ENCODE measurements around the gene ARHGAP4. TPM values are rescaled to one million over a fixed set of nuclear protein-coding genes. Genes with fewer than 3 reads are reported as not detected.

The ARHGAP4 gene
- total and polyA plus RNA-seq, 4 donors: 14.9 to 26.5 (median 23.2) TPM

DNA sequence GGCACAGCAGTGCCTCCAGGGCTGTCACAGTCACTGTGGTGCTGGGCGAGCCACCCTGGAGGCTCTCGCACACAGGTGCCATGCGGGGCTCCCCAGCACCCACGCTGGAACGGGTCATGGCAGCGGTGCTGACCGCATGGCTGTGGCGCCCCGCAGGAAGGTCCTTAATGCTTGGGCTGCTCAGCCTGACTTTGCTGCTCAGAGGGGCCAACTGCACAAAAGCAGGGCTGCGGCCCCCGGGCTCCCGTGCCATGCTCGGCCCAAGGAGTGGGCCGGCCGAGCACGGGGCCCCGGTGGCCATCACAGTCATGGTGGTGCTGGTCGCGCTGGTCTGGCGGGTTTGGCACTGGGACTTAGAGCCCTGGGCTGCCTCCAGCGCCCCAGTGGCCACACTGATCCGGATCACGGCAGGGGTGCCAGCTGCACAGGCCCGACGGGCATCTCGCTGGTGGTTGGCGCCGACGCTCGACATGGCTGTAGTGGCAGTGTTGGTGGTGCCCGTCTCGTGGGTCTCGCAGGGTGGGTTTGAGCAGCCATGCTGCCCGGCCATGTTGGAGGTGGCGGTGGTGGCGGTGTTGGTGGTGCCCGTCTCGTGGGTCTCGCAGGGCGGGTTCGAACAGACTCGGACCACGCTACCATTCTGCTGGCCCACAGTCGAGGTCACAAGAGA, 28.6 kb upstream of the ARHGAP4 start:
- Histone ChIP-seq H3K27ac (ENCODE audit: low read depth, low read length) (no peak overlapping the region), H3K4me3 (ENCODE audit: low read depth, low read length) (no peak overlapping the region), H3K36me3 (ENCODE audit: control insufficient read depth, insufficient read depth, low read length) (peaks cover 100% of the 10 kb centered on the region), H3K4me1 (ENCODE audit: control insufficient read depth, insufficient read depth, low read length) (peaks cover 17% of the 10 kb centered on the region), H3K9me3 (ENCODE audit: control insufficient read depth, insufficient read depth, low read length) (peaks cover 1% of the 10 kb centered on the region), H3K27me3 (ENCODE audit: control insufficient read depth, insufficient read depth, low read length) (no peaks in the 10 kb centered on the region)
- DNase-seq (ENCODE audit: low read depth in 4 of 6, low spot score in 6 of 6): no peak
- 94% methylated on average over 44 of the region's 44 CpGs for WGBS (ENCODE audit: insufficient coverage)

DNA sequence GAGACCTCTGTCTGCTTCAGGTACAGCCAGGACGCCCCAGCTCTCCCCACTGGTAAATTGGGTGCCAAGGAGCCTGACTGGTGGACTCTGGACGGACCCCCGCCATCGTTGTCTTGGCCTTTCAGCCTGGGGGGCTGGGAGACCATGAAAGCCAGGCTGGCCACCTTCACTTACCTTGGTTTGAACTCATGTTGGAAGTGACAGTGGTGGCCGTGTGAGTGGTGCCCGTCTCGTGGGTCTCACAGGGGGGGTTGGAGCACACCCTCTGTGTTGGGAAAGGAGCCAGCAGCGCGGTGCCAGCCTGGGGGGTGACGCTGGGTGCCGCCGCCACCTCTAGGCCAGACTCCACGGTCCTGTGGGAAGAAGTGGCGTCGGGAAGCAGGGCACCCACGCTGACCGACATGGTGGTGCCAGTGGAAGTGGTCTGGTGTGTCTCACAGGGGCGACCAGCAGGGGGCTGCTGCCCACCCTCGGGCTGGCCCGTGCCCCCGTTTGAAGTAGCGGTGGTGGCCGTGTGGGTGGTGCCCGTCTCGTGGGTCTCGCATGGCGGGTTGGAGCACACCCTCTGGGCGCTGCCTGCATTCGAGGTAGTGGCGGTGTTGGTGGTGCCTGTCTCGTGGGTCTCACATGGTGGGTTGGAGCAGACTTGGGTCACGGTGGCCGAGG, 28.0 kb upstream of the ARHGAP4 start:
- Histone ChIP-seq H3K27me3 (ENCODE audit: control insufficient read depth, insufficient read depth, low read length) (no peaks in the 10 kb centered on the region), H3K36me3 (ENCODE audit: control insufficient read depth, insufficient read depth, low read length) (peaks cover 99% of the 10 kb centered on the region), H3K27ac (ENCODE audit: low read depth, low read length) (no peak overlapping the region), H3K9me3 (ENCODE audit: control insufficient read depth, insufficient read depth, low read length) (peaks cover 1% of the 10 kb centered on the region), H3K4me3 (ENCODE audit: low read depth, low read length) (no peak overlapping the region), H3K4me1 (ENCODE audit: control insufficient read depth, insufficient read depth, low read length) (peaks cover 23% of the 10 kb centered on the region)
- WGBS (ENCODE audit: insufficient coverage): 78% methylated on average over 33 of the region's 33 CpGs
- no peak for DNase-seq (ENCODE audit: low read depth in 4 of 6, low spot score in 6 of 6)

DNA sequence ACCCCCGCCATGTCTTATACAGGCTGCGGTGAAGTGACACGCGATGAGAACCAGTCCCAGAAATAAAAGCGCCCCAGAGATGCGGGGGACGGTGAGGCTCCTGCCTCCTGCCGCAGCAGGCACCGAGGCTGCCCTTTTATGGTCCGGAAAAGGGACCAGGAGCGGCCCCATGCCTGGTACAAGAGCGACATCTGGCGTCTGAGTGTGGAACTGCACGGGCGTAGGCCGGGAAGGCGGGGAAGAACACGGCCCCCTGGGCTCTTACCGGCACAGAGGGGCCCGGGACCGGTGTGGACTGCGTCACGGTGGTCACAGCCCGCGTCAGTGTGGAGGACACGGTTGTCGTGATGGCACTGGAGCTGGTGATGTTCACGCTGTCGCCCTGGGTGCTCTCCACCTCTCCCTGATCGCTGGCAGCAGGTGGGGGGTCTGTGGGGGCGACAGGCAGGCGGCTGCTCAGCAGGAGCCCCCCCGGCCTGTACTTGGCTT, 27.3 kb upstream of the ARHGAP4 start:
- H3K27ac ChIP-seq (ENCODE audit: low read depth, low read length): peak overlapping the region; percentile 15
- peaks cover 28% of the 10 kb centered on the region for H3K4me1 ChIP-seq (ENCODE audit: control insufficient read depth, insufficient read depth, low read length)
- WGBS (ENCODE audit: insufficient coverage): 30% methylated on average over 31 of the region's 33 CpGs
- peaks cover 1% of the 10 kb centered on the region for H3K9me3 ChIP-seq (ENCODE audit: control insufficient read depth, insufficient read depth, low read length)
- DNase-seq (ENCODE audit: low read depth in 4 of 6, low spot score in 6 of 6): peak in 2 of 6 donors; percentile 79 to 81
- H3K36me3 ChIP-seq (ENCODE audit: control insufficient read depth, insufficient read depth, low read length): peaks cover 99% of the 10 kb centered on the region
- no peaks in the 10 kb centered on the region for H3K27me3 ChIP-seq (ENCODE audit: control insufficient read depth, insufficient read depth, low read length)
- H3K4me3 ChIP-seq (ENCODE audit: low read depth, low read length): no peak overlapping the region

DNA sequence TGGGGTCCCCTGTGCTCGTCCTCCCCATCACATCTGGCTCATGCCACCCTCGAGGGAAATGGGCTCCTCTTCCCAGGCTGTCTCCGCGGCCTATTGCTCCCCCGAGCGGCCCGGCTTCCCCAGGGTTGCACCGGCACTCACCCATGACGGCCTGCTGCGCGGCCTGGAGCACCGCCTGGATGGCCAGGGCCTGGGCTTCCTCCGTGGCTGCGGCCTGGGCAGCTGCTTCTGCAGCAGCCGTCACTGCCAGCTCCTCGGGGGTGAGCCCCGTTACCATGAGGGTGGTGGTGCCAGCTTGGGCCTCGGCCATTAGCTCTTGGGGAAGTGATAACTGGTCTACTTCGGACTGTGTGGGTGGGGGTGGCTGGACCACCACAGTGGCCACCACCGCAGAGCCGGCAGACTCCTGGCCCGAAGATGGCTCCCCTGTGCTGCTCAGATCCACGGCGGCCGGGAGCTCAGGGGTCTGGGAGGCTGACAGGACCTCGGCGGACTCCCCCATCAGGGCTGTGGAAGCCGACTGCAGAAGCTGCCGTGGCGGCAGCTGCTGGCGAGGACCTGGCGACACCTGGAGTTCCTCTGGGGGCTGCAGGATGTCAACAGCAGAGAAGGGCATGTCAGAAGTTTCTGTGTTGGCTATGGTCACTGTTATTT, 26.4 kb upstream of the ARHGAP4 start:
- H3K4me1 ChIP-seq (ENCODE audit: control insufficient read depth, insufficient read depth, low read length): peaks cover 37% of the 10 kb centered on the region
- H3K9me3 ChIP-seq (ENCODE audit: control insufficient read depth, insufficient read depth, low read length): peaks cover 1% of the 10 kb centered on the region
- H3K36me3 ChIP-seq (ENCODE audit: control insufficient read depth, insufficient read depth, low read length): peaks cover 99% of the 10 kb centered on the region
- no peak overlapping the region for H3K4me3 ChIP-seq (ENCODE audit: low read depth, low read length)
- no peak for DNase-seq (ENCODE audit: low read depth in 4 of 6, low spot score in 6 of 6)
- H3K27me3 ChIP-seq (ENCODE audit: control insufficient read depth, insufficient read depth, low read length): no peaks in the 10 kb centered on the region
- H3K27ac ChIP-seq (ENCODE audit: low read depth, low read length): no peak overlapping the region
- 89% methylated on average over 31 of the region's 32 CpGs for WGBS (ENCODE audit: insufficient coverage)

DNA sequence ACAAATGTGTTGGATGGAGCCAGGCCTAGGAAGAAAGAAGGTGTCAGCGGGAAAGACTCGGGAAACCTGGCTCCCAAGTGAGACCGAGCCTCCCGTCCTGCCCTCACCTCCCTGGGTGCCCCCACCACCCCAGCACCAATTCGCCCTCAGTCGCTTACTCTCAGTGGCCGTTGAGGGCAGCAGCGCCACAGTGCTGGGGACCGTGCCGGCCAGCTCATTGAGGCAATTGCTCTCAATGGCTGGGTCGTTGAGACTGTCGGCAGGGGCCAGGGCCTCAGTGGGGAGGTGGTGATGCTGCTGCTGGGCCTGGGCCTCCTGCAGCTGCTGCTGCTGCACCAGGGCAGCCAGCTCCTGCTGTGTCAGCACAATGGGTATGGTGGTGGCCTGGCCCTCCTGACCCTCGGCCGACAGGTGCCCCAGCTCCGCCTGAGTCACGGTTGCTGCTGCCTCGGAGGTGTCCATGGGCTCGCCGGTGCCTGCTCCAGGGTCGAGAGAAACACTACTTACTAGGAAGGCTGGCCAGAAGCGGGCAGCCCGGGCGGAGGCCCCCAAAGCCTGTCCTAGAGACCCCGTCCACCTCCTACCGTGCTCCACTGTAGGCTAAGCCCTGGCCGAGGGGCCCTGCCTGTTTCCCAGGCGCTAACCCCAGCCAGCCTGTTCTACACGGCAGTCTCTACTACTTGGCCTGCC, 25.8 kb upstream of the ARHGAP4 start:
- DNase-seq (ENCODE audit: low read depth in 4 of 6, low spot score in 6 of 6): no peak
- WGBS (ENCODE audit: insufficient coverage): 91% methylated on average over 24 of the region's 28 CpGs
- no peak overlapping the region for H3K4me3 ChIP-seq (ENCODE audit: low read depth, low read length)
- peaks cover 93% of the 10 kb centered on the region for H3K36me3 ChIP-seq (ENCODE audit: control insufficient read depth, insufficient read depth, low read length)
- no peak overlapping the region for H3K27ac ChIP-seq (ENCODE audit: low read depth, low read length)
- peaks cover 1% of the 10 kb centered on the region for H3K9me3 ChIP-seq (ENCODE audit: control insufficient read depth, insufficient read depth, low read length)
- no peaks in the 10 kb centered on the region for H3K27me3 ChIP-seq (ENCODE audit: control insufficient read depth, insufficient read depth, low read length)
- H3K4me1 ChIP-seq (ENCODE audit: control insufficient read depth, insufficient read depth, low read length): peaks cover 37% of the 10 kb centered on the region

DNA sequence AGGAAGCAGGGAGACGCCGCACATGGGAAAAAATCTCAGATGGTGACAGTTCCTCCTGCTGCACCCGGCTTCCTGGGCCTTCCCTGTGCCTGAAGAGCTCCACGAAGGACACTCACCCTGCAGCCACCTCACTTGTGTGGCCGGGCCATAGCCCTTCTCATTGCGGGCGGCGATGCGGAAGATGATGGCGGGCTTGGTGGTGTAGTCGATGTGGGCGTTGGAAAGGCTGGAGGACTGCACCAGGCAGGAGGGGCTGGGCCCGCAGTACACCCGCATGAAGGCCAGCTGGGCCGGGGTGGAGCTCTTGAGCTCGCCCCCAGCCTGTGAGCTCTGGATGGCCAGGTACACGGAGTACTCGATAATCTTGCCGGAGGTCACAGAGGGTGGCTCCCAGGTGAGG, 24.1 kb upstream of the ARHGAP4 start:
- H3K36me3 ChIP-seq (ENCODE audit: control insufficient read depth, insufficient read depth, low read length): peaks cover 83% of the 10 kb centered on the region
- no peak overlapping the region for H3K27ac ChIP-seq (ENCODE audit: low read depth, low read length)
- 81% methylated on average over 19 of the region's 19 CpGs for WGBS (ENCODE audit: insufficient coverage)
- peaks cover 1% of the 10 kb centered on the region for H3K9me3 ChIP-seq (ENCODE audit: control insufficient read depth, insufficient read depth, low read length)
- no peaks in the 10 kb centered on the region for H3K27me3 ChIP-seq (ENCODE audit: control insufficient read depth, insufficient read depth, low read length)
- DNase-seq (ENCODE audit: low read depth in 4 of 6, low spot score in 6 of 6): no peak
- H3K4me3 ChIP-seq (ENCODE audit: low read depth, low read length): no peak overlapping the region
- H3K4me1 ChIP-seq (ENCODE audit: control insufficient read depth, insufficient read depth, low read length): peaks cover 37% of the 10 kb centered on the region

DNA sequence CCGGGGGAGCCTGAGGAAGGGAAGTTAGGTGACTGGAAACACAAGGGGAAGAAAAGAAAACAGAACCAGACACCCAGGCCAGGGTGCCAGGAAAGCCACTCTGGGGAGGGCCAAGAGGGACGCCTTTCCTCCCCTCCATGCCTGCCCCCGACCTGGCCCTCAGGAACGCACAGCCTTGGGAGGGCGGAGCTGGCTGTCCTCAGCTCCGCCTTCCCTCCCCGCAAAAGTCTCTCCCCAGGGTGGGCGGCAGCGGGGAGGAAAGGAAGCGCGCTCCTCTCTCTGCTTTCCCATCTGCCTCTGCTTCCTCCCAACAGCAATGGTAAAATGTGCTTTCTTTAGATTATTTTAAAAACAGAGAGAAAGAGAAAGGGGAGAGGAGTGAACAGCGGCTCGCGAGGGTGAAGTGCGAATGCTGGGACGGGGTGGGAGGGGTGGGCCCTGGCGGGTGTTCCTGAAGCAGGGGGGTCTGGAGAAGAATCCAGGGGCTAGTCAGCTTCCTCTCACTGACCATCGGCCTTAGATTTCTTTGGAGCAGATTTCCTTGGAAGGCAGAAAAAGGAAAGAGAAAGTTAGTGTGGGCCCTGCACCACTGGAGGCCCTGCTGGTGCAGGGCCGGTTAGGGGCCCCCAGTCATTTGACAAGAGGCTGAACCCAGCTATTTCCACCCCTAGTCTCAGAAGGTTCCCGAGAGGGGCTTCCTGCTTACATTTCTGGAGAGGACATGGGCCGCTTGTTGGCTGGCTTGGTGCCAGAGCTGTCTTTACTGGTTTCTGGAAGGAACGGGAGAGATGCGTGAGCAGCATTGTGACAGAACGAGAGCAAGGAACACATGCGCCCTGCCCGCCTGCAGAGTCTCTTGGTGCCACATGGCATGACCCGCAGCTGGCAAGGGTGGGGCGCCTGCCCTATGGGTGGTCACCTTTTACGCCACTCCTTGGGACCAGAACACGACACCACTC, 23.1 kb upstream of the ARHGAP4 start:
- WGBS (ENCODE audit: insufficient coverage): 64% methylated on average over 23 of the region's 30 CpGs
- Histone ChIP-seq H3K36me3 (ENCODE audit: control insufficient read depth, insufficient read depth, low read length) (peaks cover 73% of the 10 kb centered on the region), H3K4me3 (ENCODE audit: low read depth, low read length) (no peak overlapping the region), H3K9me3 (ENCODE audit: control insufficient read depth, insufficient read depth, low read length) (peaks cover 1% of the 10 kb centered on the region), H3K27me3 (ENCODE audit: control insufficient read depth, insufficient read depth, low read length) (no peaks in the 10 kb centered on the region), H3K27ac (ENCODE audit: low read depth, low read length) (peak overlapping the region; percentile 61), H3K4me1 (ENCODE audit: control insufficient read depth, insufficient read depth, low read length) (peaks cover 46% of the 10 kb centered on the region)
- DNase-seq (ENCODE audit: low read depth in 4 of 6, low spot score in 6 of 6): peak in 2 of 6 donors; percentile 41 to 57

DNA sequence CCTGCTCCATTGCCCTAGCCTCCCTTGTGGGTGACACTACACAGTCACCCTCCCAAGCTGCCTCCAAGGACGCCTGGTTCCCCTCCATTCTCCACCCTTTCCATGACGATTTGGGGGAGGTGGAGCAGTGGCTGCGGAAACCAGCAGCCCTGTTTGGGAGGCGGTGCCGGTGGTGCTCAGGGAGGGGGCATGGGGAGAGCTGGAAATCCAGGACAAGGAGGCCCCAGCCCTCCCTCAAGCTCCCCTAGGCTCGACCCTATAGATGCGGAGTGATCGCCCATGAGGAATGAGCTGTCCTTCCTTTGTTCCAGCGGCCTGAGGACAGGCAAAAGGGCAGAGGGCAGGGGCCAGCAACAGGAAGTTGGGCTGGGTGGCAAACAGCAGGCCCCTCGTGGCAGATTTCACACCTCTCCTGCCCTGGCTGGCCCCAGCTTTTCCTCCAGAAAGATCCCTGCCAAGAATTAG, 22.0 kb upstream of the ARHGAP4 start:
- H3K27ac ChIP-seq (ENCODE audit: low read depth, low read length): peak overlapping the region; percentile 61
- H3K27me3 ChIP-seq (ENCODE audit: control insufficient read depth, insufficient read depth, low read length): no peaks in the 10 kb centered on the region
- DNase-seq (ENCODE audit: low read depth in 4 of 6, low spot score in 6 of 6): no peak
- H3K36me3 ChIP-seq (ENCODE audit: control insufficient read depth, insufficient read depth, low read length): peaks cover 62% of the 10 kb centered on the region
- no peaks in the 10 kb centered on the region for H3K9me3 ChIP-seq (ENCODE audit: control insufficient read depth, insufficient read depth, low read length)
- 77% methylated on average over 4 of the region's 10 CpGs for WGBS (ENCODE audit: insufficient coverage)
- H3K4me3 ChIP-seq (ENCODE audit: low read depth, low read length): no peak overlapping the region
- H3K4me1 ChIP-seq (ENCODE audit: control insufficient read depth, insufficient read depth, low read length): peaks cover 47% of the 10 kb centered on the region

Measured in spinal cord (tissue), 10 donors.